ENCODE data around the gene ACP2. TPM values are rescaled to one million over a fixed set of nuclear protein-coding genes. Genes with fewer than 3 reads are reported as not detected.

Gene ACP2
- polyA plus RNA-seq, 5 donors = 33.8 to 43.1 (median 36.5) TPM

GRCh38 chr11:47269829-47270305 is 21.3 kb upstream of the ACP2 start, which contains the start of gene MADD:
Gene MADD (plus strand): TSS chr11:47270133.
- DNase-seq = peak; percentile 87 to 89

- DNase-seq = peak; percentile 74 to 88
These were observed 20.6 kb upstream of the ACP2 start for GRCh38 chr11:47269002-47269828.

- DNase-seq = no peak
These were observed 19.9 kb upstream of the ACP2 start for GRCh38 chr11:47268448-47269001.

- DNase-seq = no peak
These were observed 19.3 kb upstream of the ACP2 start for GRCh38 chr11:47267876-47268275.

- DNase-seq = no peak
These were observed 15.9 kb upstream of the ACP2 start for GRCh38 chr11:47264521-47264920.

- no peak for DNase-seq
These were observed 15.5 kb upstream of the ACP2 start for GRCh38 chr11:47264119-47264518.

- no peak for DNase-seq
These were observed 12.7 kb upstream of the ACP2 start for GRCh38 chr11:47261291-47261800.

GRCh38 chr11:47260366-47260765 is 11.8 kb upstream of the ACP2 start:
- DNase-seq = no peak

GRCh38 chr11:47259232-47259977 is 10.8 kb upstream of the ACP2 start:
- DNase-seq = no peak

GRCh38 chr11:47258317-47258902 is 9.8 kb upstream of the ACP2 start:
- no peak for DNase-seq

- peak; percentile 95 to 97 for DNase-seq
These were observed 9.1 kb upstream of the ACP2 start, which contains the start of gene NR1H3 for GRCh38 chr11:47257517-47258316. Gene NR1H3 (plus strand): TSS chr11:47257996. CDS start chr11:47259217, 1,221 bp downstream.

- no peak for DNase-seq
These were observed 8.5 kb upstream of the ACP2 start for GRCh38 chr11:47257177-47257516.

GRCh38 chr11:47256374-47256773 is 7.8 kb upstream of the ACP2 start:
- no peak for DNase-seq

GRCh38 chr11:47254386-47254785 is 5.8 kb upstream of the ACP2 start:
- DNase-seq = no peak

- no peak for DNase-seq
These were observed 5.0 kb upstream of the ACP2 start for GRCh38 chr11:47253660-47254059.

GRCh38 chr11:47251751-47252150 is 3.1 kb upstream of the ACP2 start:
- no peak for DNase-seq

- no peak for DNase-seq
These were observed 733 bp upstream of the ACP2 start for GRCh38 chr11:47249378-47249715.

GRCh38 chr11:47248304-47248663 is 330 bp downstream of the ACP2 start:
- no peak for DNase-seq

GRCh38 chr11:47247502-47247901 is 1.1 kb downstream of the ACP2 start:
- no peak for DNase-seq

- DNase-seq = no peak
These were observed 2.8 kb downstream of the ACP2 start for GRCh38 chr11:47245611-47246357.
